Stimulated activated naive CD4-positive, alpha-beta T cell (primary cell): Measurements from ENCODE around the gene TCP11X2.
"Not testable (repeated sequence)": the region's sequence is repeated elsewhere in the genome, so short reads cannot be mapped to it uniquely, and the experiment has no call there.

Experiments used
- DNase-seq, 6 experiments: peaks; one replicate each; lab custom pipeline; 2025; lab: John Stamatoyannopoulos, UW

Gene TCP11X2

GRCh38 chrX:102471762-102472220, at the start of gene TCP11X2:
TSS of gene TCP11X2 (minus strand) at chrX:102471812.
- DNase-seq: not testable (repeated sequence)

DNA sequence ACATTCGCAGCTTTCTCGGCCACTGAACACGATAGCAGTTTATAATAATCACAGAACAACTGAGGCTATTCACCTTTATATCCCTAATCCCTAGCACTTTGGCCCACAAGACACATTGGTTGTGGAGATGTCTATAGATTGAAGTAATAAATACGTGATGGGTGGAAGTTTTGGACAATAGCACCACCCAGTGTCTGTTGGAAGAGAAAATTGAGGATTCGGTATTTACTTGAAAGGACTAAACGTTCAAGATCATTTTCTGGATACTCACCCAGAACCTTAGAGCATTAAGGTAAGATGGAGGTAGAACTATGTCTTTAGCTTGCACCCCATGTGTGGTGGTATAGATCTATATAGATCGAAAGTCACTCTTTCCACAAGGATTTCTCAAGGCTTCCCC, 45.7 kb upstream of the TCP11X2 start:
- DNase-seq: no peak

GRCh38 chrX:102515975-102516941, 44.6 kb upstream of the TCP11X2 start, which contains the start of gene TMSB15A:
TSS of gene TMSB15A (minus strand) at chrX:102516739.
- peak in 5 of 6 experiments; percentile 26 to 48 (median 32) for DNase-seq

DNA sequence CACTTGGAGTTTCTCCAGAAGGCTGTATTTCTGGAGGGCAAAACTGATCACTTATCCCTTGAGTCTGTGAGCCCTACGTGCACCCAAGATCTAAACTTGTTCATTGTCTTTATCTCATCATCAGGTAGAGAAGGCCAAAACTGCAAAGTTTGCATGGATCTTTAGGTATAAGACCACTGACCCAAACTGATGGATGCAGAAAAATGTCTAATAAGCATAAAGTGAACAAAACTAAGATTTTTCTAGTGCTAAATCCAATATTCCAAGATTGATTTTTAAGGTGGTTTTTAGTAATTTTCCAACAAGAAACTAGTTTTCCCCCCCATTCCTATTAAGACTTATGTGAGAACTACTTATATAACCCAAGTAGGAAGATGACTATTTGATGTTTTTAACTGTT, 42.9 kb upstream of the TCP11X2 start:
- no peak for DNase-seq

GRCh38 chrX:102498732-102499131, 27.1 kb upstream of the TCP11X2 start:
- no peak for DNase-seq

- no peak for DNase-seq
Observed at GRCh38 chrX:102491766-102492165, 20.2 kb upstream of the TCP11X2 start.

DNA sequence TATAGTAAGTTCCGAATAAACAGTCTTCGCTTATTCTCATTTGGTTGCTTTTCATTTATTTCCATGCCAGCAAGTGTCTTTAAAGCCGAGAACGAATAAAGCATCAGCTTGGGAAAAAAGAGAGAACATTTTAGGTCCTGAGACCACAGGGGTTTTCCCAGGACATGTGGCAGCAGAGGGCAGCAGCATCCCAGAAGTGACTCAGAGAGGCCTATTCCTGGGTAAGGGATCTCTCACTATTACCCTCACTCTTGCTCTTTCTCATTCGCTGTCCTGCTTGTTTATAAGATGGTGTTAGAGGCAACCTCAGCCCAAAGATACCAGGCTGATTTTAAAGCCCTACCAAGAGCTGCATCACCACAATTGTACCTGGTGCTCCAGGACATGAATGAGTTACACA, 7.2 kb upstream of the TCP11X2 start:
- not testable (repeated sequence) for DNase-seq

DNA sequence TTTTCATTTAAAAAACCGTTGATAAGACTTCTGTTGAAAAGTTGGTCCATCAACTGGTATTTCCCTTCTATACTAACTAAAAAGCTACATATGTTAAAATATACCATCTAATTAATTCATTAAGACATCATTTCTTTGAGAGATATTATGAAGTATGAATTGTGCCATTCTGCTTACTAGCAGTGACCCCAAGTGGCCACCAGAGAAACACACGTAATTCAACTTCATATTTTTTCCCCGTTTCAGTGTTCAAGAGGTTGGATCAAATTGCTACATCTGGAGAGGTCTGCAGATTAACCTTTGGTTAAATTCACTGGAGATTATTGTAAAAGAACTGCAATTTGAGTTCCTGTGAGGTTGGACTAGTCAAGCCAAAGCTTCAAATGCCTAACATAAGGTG, 1.4 kb downstream of the TCP11X2 start:
- not testable (repeated sequence) for DNase-seq

- not testable (repeated sequence) for DNase-seq
Observed at GRCh38 chrX:102458615-102459014, 13.0 kb downstream of the TCP11X2 start.

- not testable (repeated sequence) for DNase-seq
Observed at GRCh38 chrX:102439908-102440307, 31.7 kb downstream of the TCP11X2 start, which contains the start of gene NXF2B. TSS of gene NXF2B (minus strand) at chrX:102440008. CDS start at chrX:102380036, 59,972 bp downstream.

DNA sequence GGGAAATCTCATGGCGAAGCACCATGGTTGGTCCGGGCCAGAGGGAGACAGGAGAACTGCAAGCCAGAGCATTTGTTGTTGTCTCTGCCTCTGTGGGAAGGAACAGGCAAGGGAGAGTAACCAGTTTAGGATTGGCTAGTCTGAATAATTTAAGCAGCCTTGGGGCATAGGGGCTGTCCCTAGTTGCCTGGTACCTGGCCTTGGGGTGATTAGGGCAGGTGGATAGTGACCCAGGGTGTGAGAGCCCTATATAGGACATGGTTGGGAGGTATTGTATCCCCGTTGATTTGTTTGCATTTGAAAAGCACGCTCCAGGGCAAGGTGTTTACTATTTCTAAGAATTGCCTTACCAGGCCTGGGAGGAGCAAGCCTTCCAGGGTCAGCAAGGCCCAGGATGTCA, 57.1 kb downstream of the TCP11X2 start:
- DNase-seq: not testable (repeated sequence)
